Uterus (tissue), 2 donors: Measurements from ENCODE around the gene CELF6.

ENCODE experiments used
- POLR2A ChIP-seq, 2 donors: fragments of 450-650 bp; IDR thresholded peaks; one replicate each; pipeline ENCODE4 v1.6.1; 2016; ENCODE audit warnings: antibody characterized with exemption in 2 of 2, mild to moderate bottlenecking in 1 of 2, moderate library complexity in 1 of 2
- TF ChIP-seq, protein P1 (sequence below), 4 experiments: fragments of 200-600 bp in 2 of 4; fragments of 450-650 bp in 2 of 4; sonication (generic) in 2 of 4; IDR thresholded peaks; one replicate each; pipeline ENCODE4 v1.5.1; 2016 to 2019; ENCODE audit warnings: antibody characterized with exemption in 4 of 4, mild to moderate bottlenecking in 2 of 4, moderate library complexity in 1 of 4

DNA sequence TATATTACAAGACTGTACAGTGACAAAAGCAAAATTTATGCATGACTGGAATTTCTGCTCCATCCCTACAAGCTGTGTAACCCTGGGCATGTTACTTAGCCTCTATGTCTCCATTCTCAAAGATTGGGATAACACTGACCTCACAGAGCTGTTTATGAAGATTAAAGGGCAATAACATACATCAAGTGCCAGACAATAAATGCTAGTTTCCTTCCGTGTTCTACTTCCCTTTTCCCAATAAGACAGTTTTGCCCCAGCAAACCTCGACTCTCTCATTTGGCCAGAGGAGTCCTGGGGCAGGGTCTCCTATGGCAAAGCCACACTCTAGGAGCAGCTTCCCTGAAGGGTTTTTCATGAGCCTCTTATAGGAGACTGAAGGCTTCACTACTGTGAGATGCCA, 48.4 kb upstream of the CELF6 start:
- TF ChIP-seq, protein P1, sequence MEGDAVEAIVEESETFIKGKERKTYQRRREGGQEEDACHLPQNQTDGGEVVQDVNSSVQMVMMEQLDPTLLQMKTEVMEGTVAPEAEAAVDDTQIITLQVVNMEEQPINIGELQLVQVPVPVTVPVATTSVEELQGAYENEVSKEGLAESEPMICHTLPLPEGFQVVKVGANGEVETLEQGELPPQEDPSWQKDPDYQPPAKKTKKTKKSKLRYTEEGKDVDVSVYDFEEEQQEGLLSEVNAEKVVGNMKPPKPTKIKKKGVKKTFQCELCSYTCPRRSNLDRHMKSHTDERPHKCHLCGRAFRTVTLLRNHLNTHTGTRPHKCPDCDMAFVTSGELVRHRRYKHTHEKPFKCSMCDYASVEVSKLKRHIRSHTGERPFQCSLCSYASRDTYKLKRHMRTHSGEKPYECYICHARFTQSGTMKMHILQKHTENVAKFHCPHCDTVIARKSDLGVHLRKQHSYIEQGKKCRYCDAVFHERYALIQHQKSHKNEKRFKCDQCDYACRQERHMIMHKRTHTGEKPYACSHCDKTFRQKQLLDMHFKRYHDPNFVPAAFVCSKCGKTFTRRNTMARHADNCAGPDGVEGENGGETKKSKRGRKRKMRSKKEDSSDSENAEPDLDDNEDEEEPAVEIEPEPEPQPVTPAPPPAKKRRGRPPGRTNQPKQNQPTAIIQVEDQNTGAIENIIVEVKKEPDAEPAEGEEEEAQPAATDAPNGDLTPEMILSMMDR (IDR thresholded peaks at IDR 0.05), result no peak
- no peak for TF ChIP-seq POLR2A (IDR thresholded peaks at IDR 0.05)
